ENCODE data around the gene USP53. TPM values are rescaled to one million over a fixed set of nuclear protein-coding genes. Genes with fewer than 3 reads are reported as not detected.
"Not testable (repeated sequence)": the region's sequence is repeated elsewhere in the genome, so short reads cannot be mapped to it uniquely, and the experiment has no call there.

USP53 gene
- polyA plus RNA-seq, 3 donors, result 9.7 to 28.2 (median 15.6) TPM

GRCh38 chr4:119255223-119255622 is 42.7 kb downstream of the USP53 start:
- H3K27ac ChIP-seq (ENCODE audit: low read depth, low read length), result not testable (repeated sequence)
- 86 to 94% (median 92%) methylated on average over 10 of the region's 10 CpGs for WGBS, 3 donors

- no peak overlapping the region for H3K27ac ChIP-seq (ENCODE audit: low read depth, low read length)
- 94 to 97% (median 97%) methylated on average over 6 of the region's 6 CpGs for WGBS, 3 donors
Measured at GRCh38 chr4:119260528-119260927, 48.0 kb downstream of the USP53 start.

DNA sequence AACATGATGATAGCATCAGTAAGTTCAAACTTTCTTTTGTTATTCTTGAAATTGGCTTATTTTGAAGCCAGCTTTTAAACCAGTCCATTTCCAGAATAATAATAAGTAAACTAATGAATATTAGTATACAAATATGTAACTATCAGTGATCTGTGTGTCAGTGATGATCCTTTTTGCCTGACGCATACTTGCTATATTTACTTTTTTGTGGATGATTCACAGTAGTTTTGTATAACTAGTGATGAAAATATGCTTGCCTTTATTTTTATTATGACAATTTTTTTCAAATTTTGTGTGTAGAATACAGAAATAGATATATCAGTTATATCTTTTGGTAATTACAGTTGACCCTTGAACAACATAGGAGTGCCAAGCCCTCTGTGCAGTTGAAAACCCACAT is 49.5 kb downstream of the USP53 start:
- 91 to 97% (median 96%) methylated on average over 1 of the region's 1 CpG for WGBS, 3 donors
- H3K27ac ChIP-seq (ENCODE audit: low read depth, low read length), result no peak overlapping the region

- H3K27ac ChIP-seq (ENCODE audit: low read depth, low read length), result no peak overlapping the region
- WGBS, 3 donors, result 88 to 93% (median 88%) methylated on average over 1 of the region's 1 CpG
Measured at GRCh38 chr4:119264743-119265142, 52.2 kb downstream of the USP53 start.

GRCh38 chr4:119266153-119266552 is 53.6 kb downstream of the USP53 start:
- 82 to 88% (median 85%) methylated on average over 4 of the region's 4 CpGs for WGBS, 3 donors

DNA sequence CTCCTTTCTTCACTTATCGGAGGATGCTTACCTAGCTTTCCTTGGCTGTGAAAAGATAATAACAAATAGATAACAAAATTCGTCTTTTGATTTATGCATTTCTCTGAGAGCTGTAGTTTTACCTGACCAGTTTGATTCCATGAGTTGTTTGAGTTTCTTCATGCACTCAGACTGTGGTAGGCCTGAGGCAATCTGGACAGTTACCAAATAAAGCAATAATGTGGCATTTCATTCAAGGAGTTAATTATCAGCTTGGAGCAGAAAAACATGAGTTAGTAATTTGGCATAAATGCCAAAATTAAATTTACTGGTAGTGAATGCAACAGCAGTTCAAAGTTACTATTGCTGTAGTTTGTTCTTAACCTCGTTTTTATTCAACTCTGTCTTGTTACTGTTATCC is 56.0 kb downstream of the USP53 start:
- 66 to 93% (median 91%) methylated on average over 3 of the region's 3 CpGs for WGBS, 3 donors

More at GRCh38 chr4:119266153-119266552, 53.6 kb downstream of the USP53 start:
- no peak overlapping the region for H3K27ac ChIP-seq (ENCODE audit: low read depth, low read length)

GRCh38 chr4:119271361-119272085 is 59.0 kb downstream of the USP53 start:
- 62 to 83% (median 73%) methylated on average over 6 of the region's 6 CpGs for WGBS, 3 donors
- H3K27ac ChIP-seq (ENCODE audit: low read depth, low read length), result no peak overlapping the region

More for the DNA sequence above, 56.0 kb downstream of the USP53 start:
- no peak overlapping the region for H3K27ac ChIP-seq (ENCODE audit: low read depth, low read length)

- 94 to 96% (median 95%) methylated on average over 10 to 14 of the region's 19 CpGs for WGBS, 3 donors
Measured at GRCh38 chr4:119279541-119279940, 67.0 kb downstream of the USP53 start.

GRCh38 chr4:119279945-119280344 is 67.4 kb downstream of the USP53 start:
- H3K27ac ChIP-seq (ENCODE audit: low read depth, low read length), result not testable (repeated sequence)
- 94 to 97% (median 96%) methylated on average over 10 to 12 of the region's 12 CpGs for WGBS, 3 donors

More at GRCh38 chr4:119279541-119279940, 67.0 kb downstream of the USP53 start:
- not testable (repeated sequence) for H3K27ac ChIP-seq (ENCODE audit: low read depth, low read length)

GRCh38 chr4:119281393-119281792 is 68.9 kb downstream of the USP53 start:
- 32 to 73% (median 41%) methylated on average over 2 of the region's 2 CpGs for WGBS, 3 donors
- H3K27ac ChIP-seq (ENCODE audit: low read depth, low read length), result no peak overlapping the region

DNA sequence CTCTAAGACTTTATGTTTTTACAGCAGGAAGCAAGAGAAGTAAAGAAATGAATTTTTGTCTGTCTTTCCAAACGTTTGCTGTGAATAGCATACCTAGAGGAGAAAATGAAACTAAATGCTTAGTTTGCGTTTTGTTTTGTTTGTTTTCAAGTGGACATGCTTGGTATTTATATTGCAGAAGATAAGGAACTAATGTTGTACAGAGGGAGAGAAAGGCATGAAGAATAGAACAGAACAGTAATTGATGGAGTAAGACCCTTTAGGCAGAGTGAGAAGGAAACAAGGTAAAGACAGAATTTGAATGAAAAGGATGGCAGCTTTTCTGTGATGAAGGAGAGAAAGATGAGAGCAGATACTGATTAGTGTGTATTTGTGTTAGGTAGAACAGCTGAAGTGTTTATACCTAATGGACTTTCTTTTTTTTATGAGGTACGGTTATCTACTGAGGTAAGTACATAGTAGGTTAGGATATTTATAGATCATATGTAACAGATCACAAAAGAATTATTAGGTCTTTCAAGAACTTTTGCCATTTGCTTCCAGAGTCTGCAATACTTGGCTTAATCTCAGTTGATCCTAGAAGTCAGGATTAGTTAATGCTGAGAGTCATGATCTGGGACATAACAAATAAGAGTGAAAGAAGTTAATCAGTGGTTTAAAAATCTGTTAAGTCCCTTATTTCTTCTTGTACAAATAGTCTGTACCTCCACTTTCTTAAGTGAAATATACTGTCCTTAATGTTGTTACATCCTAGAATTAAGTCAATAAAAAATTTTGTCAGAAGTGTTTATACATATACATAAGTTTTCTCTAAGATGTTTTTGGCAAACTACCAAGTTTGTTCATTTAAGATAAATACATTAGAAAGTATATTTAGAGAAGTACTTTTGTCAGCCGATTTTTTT is 72.6 kb downstream of the USP53 start:
- H3K27ac ChIP-seq (ENCODE audit: low read depth, low read length), result no peak overlapping the region
- 8 to 23% (median 16%) methylated on average over 4 of the region's 4 CpGs for WGBS, 3 donors

DNA sequence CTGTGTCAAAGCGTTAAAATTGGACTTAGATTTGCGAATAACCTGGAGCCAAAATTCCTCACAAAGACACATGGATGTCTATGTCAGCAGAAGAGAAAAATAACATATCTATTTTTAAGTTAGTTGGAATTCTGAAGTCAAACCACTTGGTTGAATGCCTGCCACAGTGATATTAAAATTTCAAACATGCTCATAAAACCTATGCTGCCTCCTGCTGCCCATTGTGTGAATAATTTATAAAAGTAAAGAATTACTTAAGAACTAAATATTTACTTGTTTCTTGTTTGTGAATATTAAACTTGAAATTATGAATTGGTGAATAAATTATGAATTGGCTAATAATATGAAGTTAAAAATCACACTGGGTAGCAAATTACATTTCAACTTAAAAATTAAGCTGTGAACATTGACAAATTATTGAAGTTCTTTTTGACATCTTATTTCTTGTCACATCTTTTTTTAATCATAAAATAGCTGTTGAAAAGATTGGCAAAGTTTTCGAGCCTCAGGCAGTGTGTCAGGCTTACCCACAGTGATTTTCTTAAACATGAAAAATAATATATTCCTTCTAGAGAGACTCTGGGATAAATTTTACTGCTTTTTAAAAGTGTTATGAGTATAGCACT is 74.0 kb downstream of the USP53 start:
- no peak overlapping the region for H3K27ac ChIP-seq (ENCODE audit: low read depth, low read length)
- WGBS, 3 donors, result 32 to 65% (median 48%) methylated on average over 3 of the region's 3 CpGs

DNA sequence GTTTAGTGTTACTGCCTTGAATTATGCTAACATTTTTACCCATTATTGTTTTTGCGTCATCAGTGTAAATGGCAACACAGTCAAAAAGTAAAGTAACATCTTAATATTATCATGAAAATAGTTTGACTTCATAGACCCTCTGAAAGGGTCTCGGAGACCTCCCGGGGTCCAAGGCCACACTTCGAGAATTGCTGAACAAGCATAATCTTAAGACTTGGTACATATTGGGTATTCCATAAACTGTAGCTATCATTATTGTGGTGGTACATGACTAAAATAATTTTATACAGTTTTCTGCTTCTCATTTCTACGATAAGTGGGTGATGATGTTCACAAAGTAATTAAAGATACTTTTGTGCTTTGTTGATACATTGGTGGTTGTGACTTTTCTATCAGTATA is 76.8 kb downstream of the USP53 start:
- H3K27ac ChIP-seq (ENCODE audit: low read depth, low read length), result no peak overlapping the region
- WGBS, 3 donors, result 95 to 99% (median 97%) methylated on average over 5 of the region's 5 CpGs

GRCh38 chr4:119290598-119290997 is 78.1 kb downstream of the USP53 start:
- WGBS, 3 donors, result 32 to 96% (median 87%) methylated on average over 1 of the region's 1 CpG
- H3K27ac ChIP-seq (ENCODE audit: low read depth, low read length), result no peak overlapping the region

GRCh38 chr4:119296356-119296755 is 83.8 kb downstream of the USP53 start:
- WGBS, 3 donors, result 87 to 98% (median 96%) methylated on average over 2 of the region's 2 CpGs
- no peak overlapping the region for H3K27ac ChIP-seq (ENCODE audit: low read depth, low read length)

- 91 to 100% (median 96%) methylated on average over 1 of the region's 1 CpG for WGBS, 3 donors
- no peak overlapping the region for H3K27ac ChIP-seq (ENCODE audit: low read depth, low read length)
Measured at GRCh38 chr4:119297795-119298194, 85.3 kb downstream of the USP53 start.

DNA sequence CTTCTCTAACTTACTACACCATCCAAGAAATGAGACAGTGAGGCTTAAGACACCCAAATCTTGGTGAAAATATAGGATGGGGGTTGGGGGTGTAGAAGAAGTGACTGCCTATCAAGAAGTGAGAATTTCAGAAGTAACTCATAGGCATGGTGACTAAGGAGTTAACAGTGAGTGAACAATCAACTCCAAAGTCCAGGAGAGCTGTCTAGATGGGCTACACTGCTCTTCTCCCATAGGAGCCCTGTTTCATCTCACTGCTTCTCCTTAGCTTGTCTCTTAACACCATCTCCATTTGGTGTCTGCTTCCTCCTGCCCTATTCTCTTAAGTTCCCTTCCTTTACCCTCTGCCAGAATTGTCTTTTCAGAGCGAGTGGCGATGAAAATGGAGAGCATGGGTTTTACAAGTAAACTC is 86.8 kb downstream of the USP53 start:
- H3K27ac ChIP-seq (ENCODE audit: low read depth, low read length), result no peak overlapping the region
- 0 to 4% (median 2%) methylated on average over 2 of the region's 2 CpGs for WGBS, 3 donors

DNA sequence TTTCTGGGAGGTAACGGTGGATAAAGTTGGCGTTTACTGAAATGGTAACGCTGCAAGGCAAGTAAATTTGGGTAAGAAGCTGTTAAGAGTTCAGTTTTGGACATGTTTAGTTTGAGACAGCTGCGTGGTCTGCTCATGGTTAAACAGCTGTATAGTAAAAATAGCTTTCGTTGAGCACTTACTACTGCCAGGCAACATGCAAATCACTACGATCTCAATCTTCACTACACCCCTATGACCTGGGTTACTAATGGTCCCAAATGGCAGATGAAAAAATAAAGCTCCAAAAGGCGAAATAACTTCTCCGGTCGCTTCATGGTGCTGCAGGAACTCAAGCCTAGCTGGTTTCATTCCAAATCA is 87.2 kb downstream of the USP53 start:
- peak overlapping the region; percentile 86 for H3K27ac ChIP-seq (ENCODE audit: low read depth, low read length)
- WGBS, 3 donors, result 0 to 1% (median 0%) methylated on average over 9 of the region's 9 CpGs
